Left ventricle myocardium superior (tissue), 1 donor: ENCODE results near the gene POLR2F. TPM values are rescaled to one million over a fixed set of nuclear protein-coding genes. Genes with fewer than 3 reads are reported as not detected.

ENCODE experiments used
- microRNA-seq: library from miRNA; unstranded; fragments of <30 nt; microRNA quantifications from one replicate; pipeline ENCODE4 v1.2.0, GENCODE V29; 2020; ENCODE audit warnings: borderline number of aligned reads
- total RNA-seq: library from RNA; stranded (reverse); fragmentation: NEBNext Ultra II Directional; extraction: Animal tissue kit (Norgen Biotek cat#: 25700); gene quantifications from one replicate; pipeline ENCODE4 v1.2.1, GENCODE V29; 2021
- donor health status: DM: no; HTN: yes; CAD: no; lungs with severe emphysema.

Gene POLR2F
- total RNA-seq, 1 donor from 2014 or later: 90.7 TPM

Small RNA genes within 50 kb of the gene (microRNA-seq; reads per million reads assigned to microRNA genes)
- gene MIR4534 (not detected), gene MIR6820 (not detected)

Other genes starting within 250 kb of the POLR2F start
- 42.0 TPM for gene GCAT, start 145.8 kb upstream of the POLR2F start, total RNA-seq
- not detected for gene GALR3, start 130.3 kb upstream of the POLR2F start, total RNA-seq
- gene ANKRD54, start 109.4 kb upstream of the POLR2F start, total RNA-seq: 17.8 TPM
- gene EIF3L, start 104.3 kb upstream of the POLR2F start, total RNA-seq: 403 TPM
- gene MICALL1, start 47.4 kb upstream of the POLR2F start, total RNA-seq: 20.1 TPM
- gene C22orf23, start 98 bp upstream of the POLR2F start, total RNA-seq: 0.30 TPM
- 1.9 TPM for gene SOX10, start 30.9 kb downstream of the POLR2F start, total RNA-seq
- 26.5 TPM for gene PICK1, start 103.7 kb downstream of the POLR2F start, total RNA-seq
- not detected for gene SLC16A8, start 130.5 kb downstream of the POLR2F start, total RNA-seq
- 0.15 TPM for gene BAIAP2L2, start 157.0 kb downstream of the POLR2F start, total RNA-seq
- gene PLA2G6, start 228.1 kb downstream of the POLR2F start, total RNA-seq: 17.0 TPM
- 5.3 TPM for gene MAFF, start 248.3 kb downstream of the POLR2F start, total RNA-seq